ENCODE measurements around the gene GPR68.
"Not testable (repeated sequence)": the region's sequence is repeated elsewhere in the genome, so short reads cannot be mapped to it uniquely, and the experiment has no call there.

Gene GPR68

GRCh38 chr14:91229743-91230200, 14.7 kb downstream of the GPR68 start:
- Mint-ChIP-seq H3K4me1 (peaks cover 80% of the 10 kb centered on the region), H3K27me3 (no peaks in the 10 kb centered on the region), H3K36me3 (ENCODE audit: insufficient read depth) (peaks cover 29% of the 10 kb centered on the region), H3K27ac (ENCODE audit: low read depth) (peak overlapping the region; percentile 98), H3K9me3 (no peaks in the 10 kb centered on the region), H3K4me3 (peak overlapping the region; percentile 68)
- ATAC-seq (replicated peaks; ENCODE audit: extremely low read depth, poor library complexity, severe bottlenecking) (peak; percentile 61), DNase-seq (ENCODE audit: low spot score in 2 of 2) (peak in 1 of 2 donors; percentile 75)

DNA sequence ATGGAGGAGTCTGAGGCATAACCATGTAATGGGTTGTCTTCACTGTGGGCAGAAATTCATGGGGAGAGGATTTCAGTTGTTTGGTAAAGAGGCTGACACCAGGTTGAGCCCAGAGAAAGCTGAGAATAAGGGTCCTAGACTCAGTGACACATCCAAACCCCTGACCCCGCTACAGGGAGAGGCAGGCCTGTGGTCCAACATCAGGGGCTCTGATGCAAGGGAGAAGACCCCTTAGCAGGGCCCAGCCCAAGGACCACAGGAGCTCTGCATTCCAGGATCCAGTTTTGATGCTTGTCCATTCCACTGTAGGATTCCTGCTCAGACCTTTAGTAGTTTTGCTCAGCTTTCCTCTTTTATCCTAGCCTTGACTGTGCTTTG, 15.5 kb downstream of the GPR68 start:
- Mint-ChIP-seq H3K27me3 (no peaks in the 10 kb centered on the region), H3K36me3 (ENCODE audit: insufficient read depth) (peaks cover 23% of the 10 kb centered on the region), H3K9me3 (no peaks in the 10 kb centered on the region), H3K4me3 (peak overlapping the region; percentile 68), H3K4me1 (peaks cover 78% of the 10 kb centered on the region), H3K27ac (ENCODE audit: low read depth) (peak overlapping the region; percentile 98)
- no peak for DNase-seq (ENCODE audit: low spot score in 2 of 2)
- no peak for ATAC-seq (replicated peaks; ENCODE audit: extremely low read depth, poor library complexity, severe bottlenecking)

DNA sequence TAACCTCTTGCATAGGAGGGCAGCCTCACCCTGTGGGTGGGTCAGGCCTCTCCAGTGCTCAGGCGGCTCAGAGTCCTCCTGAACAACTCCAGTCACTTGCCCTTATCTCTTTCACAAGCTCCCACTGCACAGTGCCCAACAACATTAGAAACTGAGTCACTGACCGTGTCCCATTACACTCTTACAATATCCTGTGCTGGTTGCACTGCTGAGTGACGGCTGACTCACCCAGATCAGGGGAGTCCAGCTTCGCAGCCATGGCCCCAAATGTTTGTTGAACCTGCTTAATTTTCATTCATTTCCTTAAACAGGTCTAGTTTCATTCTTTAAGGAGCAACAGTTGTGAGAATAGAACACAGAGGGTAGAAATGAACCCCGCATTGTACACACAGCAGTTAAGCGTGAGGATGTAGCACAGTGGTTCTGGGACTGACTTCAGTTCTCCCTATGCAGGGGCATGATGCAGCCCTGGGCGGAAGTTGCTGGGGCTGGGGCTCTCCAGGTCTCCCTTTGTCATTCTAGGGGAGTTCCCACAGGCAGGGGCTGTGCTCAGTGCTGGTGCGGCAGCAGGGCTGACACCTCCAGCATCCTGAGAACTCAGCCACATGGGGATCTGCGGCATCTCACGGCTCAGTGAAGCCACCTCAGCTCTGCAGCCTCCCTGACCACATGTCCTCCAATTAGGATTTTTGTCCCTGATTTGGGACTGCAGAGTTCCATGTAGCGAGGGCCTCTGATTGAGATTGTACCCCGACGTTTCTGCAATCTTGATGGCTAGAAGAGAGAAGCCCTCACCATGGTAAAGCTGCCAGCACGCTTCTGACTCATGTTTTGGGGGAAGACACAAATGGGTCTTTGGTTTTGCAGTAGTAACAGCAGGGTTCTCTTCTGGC, 16.1 kb downstream of the GPR68 start:
- H3K36me3 Mint-ChIP-seq (ENCODE audit: insufficient read depth), result peaks cover 24% of the 10 kb centered on the region
- peak overlapping the region; percentile 68 for H3K4me3 Mint-ChIP-seq
- H3K27ac Mint-ChIP-seq (ENCODE audit: low read depth), result peak overlapping the region; percentile 98
- H3K9me3 Mint-ChIP-seq, result no peaks in the 10 kb centered on the region
- ATAC-seq (replicated peaks; ENCODE audit: extremely low read depth, poor library complexity, severe bottlenecking) (peak; percentile 82), DNase-seq (ENCODE audit: low spot score in 2 of 2) (peak in 1 of 2 donors; percentile 81)
- peaks cover 84% of the 10 kb centered on the region for H3K4me1 Mint-ChIP-seq
- H3K27me3 Mint-ChIP-seq, result no peaks in the 10 kb centered on the region

GRCh38 chr14:91227183-91227628, 17.3 kb downstream of the GPR68 start:
- Mint-ChIP-seq H3K4me3 (peak overlapping the region; percentile 68), H3K36me3 (ENCODE audit: insufficient read depth) (peaks cover 25% of the 10 kb centered on the region), H3K4me1 (peaks cover 88% of the 10 kb centered on the region), H3K27ac (ENCODE audit: low read depth) (peak overlapping the region; percentile 98), H3K27me3 (no peaks in the 10 kb centered on the region), H3K9me3 (no peaks in the 10 kb centered on the region)
- DNase-seq (ENCODE audit: low spot score in 2 of 2) (no peak), ATAC-seq (replicated peaks; ENCODE audit: extremely low read depth, poor library complexity, severe bottlenecking) (no peak)

DNA sequence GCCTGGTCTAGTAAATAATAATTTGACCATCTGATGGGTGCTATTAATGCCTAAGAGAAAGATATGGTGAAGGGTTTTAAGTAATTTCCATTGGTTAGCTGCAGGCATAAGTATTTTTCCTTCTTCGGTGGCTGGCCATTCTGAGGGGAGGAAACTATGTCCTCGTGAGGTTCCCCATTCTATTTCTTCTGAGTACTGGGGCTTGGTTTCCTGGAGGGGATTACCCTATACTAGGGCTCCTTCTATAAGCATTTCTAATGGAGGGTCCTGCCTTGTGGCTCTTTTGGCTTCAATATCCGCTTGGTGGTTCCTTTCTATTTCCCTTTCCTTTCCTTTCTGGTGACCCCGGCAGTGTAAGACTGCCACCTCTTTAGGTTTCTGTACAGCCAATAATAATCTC, 18.1 kb downstream of the GPR68 start:
- peak overlapping the region; percentile 68 for H3K4me3 Mint-ChIP-seq
- not testable (repeated sequence) for H3K27me3 Mint-ChIP-seq; H3K9me3 Mint-ChIP-seq; DNase-seq (ENCODE audit: low spot score in 2 of 2); ATAC-seq (replicated peaks; ENCODE audit: extremely low read depth, poor library complexity, severe bottlenecking)
- H3K36me3 Mint-ChIP-seq (ENCODE audit: insufficient read depth), result peaks cover 27% of the 10 kb centered on the region
- peak overlapping the region; percentile 98 for H3K27ac Mint-ChIP-seq (ENCODE audit: low read depth)
- H3K4me1 Mint-ChIP-seq, result peaks cover 88% of the 10 kb centered on the region

GRCh38 chr14:91225025-91225424, 19.5 kb downstream of the GPR68 start:
- DNase-seq (ENCODE audit: low spot score in 2 of 2), result no peak
- Mint-ChIP-seq H3K4me1 (peaks cover 81% of the 10 kb centered on the region), H3K9me3 (no peaks in the 10 kb centered on the region), H3K36me3 (ENCODE audit: insufficient read depth) (peaks cover 27% of the 10 kb centered on the region), H3K27me3 (no peaks in the 10 kb centered on the region), H3K27ac (ENCODE audit: low read depth) (peak overlapping the region; percentile 98), H3K4me3 (peak overlapping the region; percentile 68)
- no peak for ATAC-seq (replicated peaks; ENCODE audit: extremely low read depth, poor library complexity, severe bottlenecking)

- no peak for DNase-seq (ENCODE audit: low spot score in 2 of 2)
- Mint-ChIP-seq H3K27ac (ENCODE audit: low read depth) (peak overlapping the region; percentile 30), H3K27me3 (no peaks in the 10 kb centered on the region), H3K4me1 (peaks cover 63% of the 10 kb centered on the region), H3K4me3 (no peak overlapping the region), H3K36me3 (ENCODE audit: insufficient read depth) (peaks cover 16% of the 10 kb centered on the region), H3K9me3 (no peaks in the 10 kb centered on the region)
- no peak for ATAC-seq (replicated peaks; ENCODE audit: extremely low read depth, poor library complexity, severe bottlenecking)
Measured at GRCh38 chr14:91223028-91223783, 21.3 kb downstream of the GPR68 start.

- Mint-ChIP-seq H3K36me3 (ENCODE audit: insufficient read depth) (peaks cover 14% of the 10 kb centered on the region), H3K27me3 (no peaks in the 10 kb centered on the region), H3K4me3 (no peak overlapping the region), H3K9me3 (no peaks in the 10 kb centered on the region), H3K4me1 (peaks cover 44% of the 10 kb centered on the region), H3K27ac (ENCODE audit: low read depth) (peak overlapping the region; percentile 5)
- no peak for ATAC-seq (replicated peaks; ENCODE audit: extremely low read depth, poor library complexity, severe bottlenecking)
- no peak for DNase-seq (ENCODE audit: low spot score in 2 of 2)
Measured at GRCh38 chr14:91221270-91221669, 23.2 kb downstream of the GPR68 start.

DNA sequence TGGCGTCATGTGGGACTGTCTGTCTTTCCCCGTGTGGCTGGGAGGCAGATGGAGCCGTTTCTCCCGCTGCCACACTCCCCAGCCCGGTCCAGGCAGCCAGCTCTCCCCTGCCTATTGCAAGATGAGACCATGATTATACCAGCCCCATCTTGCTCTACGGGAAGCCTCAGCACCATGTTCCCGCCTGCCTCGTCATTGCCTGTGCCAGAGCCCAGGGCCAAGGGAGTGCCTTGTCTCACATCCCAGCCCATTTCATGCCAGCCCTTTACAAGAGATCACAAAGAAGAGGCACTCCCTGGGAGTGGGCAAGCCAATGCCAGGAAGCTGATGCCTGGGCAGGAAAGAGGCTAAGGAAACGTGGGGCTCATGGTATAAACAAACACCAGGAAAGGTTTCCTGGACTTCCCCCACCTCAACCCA, 23.9 kb downstream of the GPR68 start:
- Mint-ChIP-seq H3K36me3 (ENCODE audit: insufficient read depth) (peaks cover 20% of the 10 kb centered on the region), H3K9me3 (no peaks in the 10 kb centered on the region), H3K27me3 (no peaks in the 10 kb centered on the region), H3K4me1 (peaks cover 37% of the 10 kb centered on the region), H3K27ac (ENCODE audit: low read depth) (peak overlapping the region; percentile 5), H3K4me3 (no peak overlapping the region)
- ATAC-seq (replicated peaks; ENCODE audit: extremely low read depth, poor library complexity, severe bottlenecking) (no peak), DNase-seq (ENCODE audit: low spot score in 2 of 2) (no peak)

GRCh38 chr14:91219517-91220389, 24.8 kb downstream of the GPR68 start:
- DNase-seq (ENCODE audit: low spot score in 2 of 2), result no peak
- no peaks in the 10 kb centered on the region for H3K27me3 Mint-ChIP-seq
- H3K4me1 Mint-ChIP-seq, result peaks cover 31% of the 10 kb centered on the region
- H3K9me3 Mint-ChIP-seq, result no peaks in the 10 kb centered on the region
- no peak overlapping the region for H3K27ac Mint-ChIP-seq (ENCODE audit: low read depth)
- no peak for ATAC-seq (replicated peaks; ENCODE audit: extremely low read depth, poor library complexity, severe bottlenecking)
- no peak overlapping the region for H3K4me3 Mint-ChIP-seq
- H3K36me3 Mint-ChIP-seq (ENCODE audit: insufficient read depth), result peaks cover 19% of the 10 kb centered on the region

GRCh38 chr14:91218014-91218413, 26.5 kb downstream of the GPR68 start:
- Mint-ChIP-seq H3K4me1 (peaks cover 18% of the 10 kb centered on the region), H3K27me3 (no peaks in the 10 kb centered on the region), H3K9me3 (no peaks in the 10 kb centered on the region), H3K27ac (ENCODE audit: low read depth) (no peak overlapping the region), H3K36me3 (ENCODE audit: insufficient read depth) (peaks cover 25% of the 10 kb centered on the region), H3K4me3 (no peak overlapping the region)
- ATAC-seq (replicated peaks; ENCODE audit: extremely low read depth, poor library complexity, severe bottlenecking), result no peak
- no peak for DNase-seq (ENCODE audit: low spot score in 2 of 2)

DNA sequence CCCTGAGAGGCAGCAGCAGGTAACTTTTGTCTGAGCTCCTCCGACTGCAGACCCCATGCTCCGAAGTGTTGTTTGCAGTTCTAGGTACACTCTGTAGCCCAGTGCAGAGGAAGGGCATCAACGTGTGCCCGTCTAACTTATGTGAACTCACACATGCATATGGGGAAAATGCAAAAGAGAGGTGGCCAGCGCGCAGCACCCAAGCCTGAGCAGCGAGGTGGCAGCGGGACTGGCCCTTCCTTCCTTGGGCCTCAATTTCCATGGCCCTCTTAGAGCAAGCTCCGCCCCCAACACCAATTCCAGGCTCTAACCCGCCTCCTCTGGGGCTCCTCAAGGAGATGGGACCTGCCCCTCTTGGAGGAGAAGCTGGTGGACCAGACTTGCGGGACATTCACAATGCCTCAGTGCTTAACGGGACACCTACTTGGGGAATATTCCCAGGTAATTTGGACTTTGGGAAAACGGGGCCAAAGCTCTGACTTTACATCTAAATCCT, 27.7 kb downstream of the GPR68 start:
- Mint-ChIP-seq H3K27me3 (no peaks in the 10 kb centered on the region), H3K4me1 (peaks cover 8% of the 10 kb centered on the region), H3K27ac (ENCODE audit: low read depth) (no peak overlapping the region), H3K36me3 (ENCODE audit: insufficient read depth) (peaks cover 29% of the 10 kb centered on the region), H3K9me3 (no peaks in the 10 kb centered on the region), H3K4me3 (no peak overlapping the region)
- DNase-seq (ENCODE audit: low spot score in 2 of 2) (no peak), ATAC-seq (replicated peaks; ENCODE audit: extremely low read depth, poor library complexity, severe bottlenecking) (no peak)
